CD14-positive monocyte (primary cell): Measurements from ENCODE around the gene EHD3. TPM values are rescaled to one million over a fixed set of nuclear protein-coding genes. Genes with fewer than 3 reads are reported as not detected.

Experiments
- DNase-seq, 3 donors: peaks; one replicate each; pipeline ENCODE4 v3.0.0-alpha.2; 2011 to 2022
- H2AFZ ChIP-seq: 2 replicates; pipeline ENCODE4 v1.6.0; 2012; ENCODE audit warnings: mild to moderate bottlenecking, low read depth, low read length, inconsistent platforms; ENCODE audit not compliant: insufficient read depth, poor library complexity, severe bottlenecking
- H3K27ac ChIP-seq, 2 donors: 1 replicate in 1 of 2; 2 replicates in 1 of 2; pipeline ENCODE4 v1.5.1; 2012 to 2013; ENCODE audit warnings: low read length in 2 of 2, control low read depth in 1 of 2, inconsistent platforms in 1 of 2, low read depth in 1 of 2, mild to moderate bottlenecking in 1 of 2
- H3K27me3 ChIP-seq, 2 donors: one replicate each; pipeline versions ENCODE4 v1.6.0 to v1.6.1; 2011 to 2013; ENCODE audit warnings: low read length in 2 of 2; ENCODE audit not compliant: control insufficient read depth in 2 of 2, insufficient read depth in 2 of 2
- H3K36me3 ChIP-seq, 2 donors: replicated peaks in 1 of 2; 1 replicate in 1 of 2; 2 replicates in 1 of 2; pipeline versions ENCODE4 v1.5.1 to v1.6.1; 2012 to 2013; ENCODE audit warnings: low read length in 2 of 2, control low read depth in 1 of 2, inconsistent platforms in 1 of 2, mild to moderate bottlenecking in 1 of 2; ENCODE audit not compliant: insufficient read depth in 2 of 2, control insufficient read depth in 1 of 2
- H3K4me1 ChIP-seq, 2 donors: 1 replicate in 1 of 2; 2 replicates in 1 of 2; pipeline versions ENCODE4 v1.5.1 to v1.6.1; 2012 to 2013; ENCODE audit warnings: low read length in 2 of 2, control low read depth in 1 of 2, inconsistent platforms in 1 of 2, mild to moderate bottlenecking in 1 of 2, moderate library complexity in 1 of 2; ENCODE audit not compliant: insufficient read depth in 2 of 2, control insufficient read depth in 1 of 2
- H3K4me2 ChIP-seq: replicated peaks from 2 replicates; pipeline ENCODE3; 2012; ENCODE audit warnings: low read length, moderate library complexity, mild to moderate bottlenecking; ENCODE audit not compliant: poor library complexity, severe bottlenecking; ENCODE audit errors: extremely low read depth
- H3K4me3 ChIP-seq, 3 experiments: fragments of 200-600 bp in 1 of 3; sonication (generic) in 1 of 3; replicated peaks in 1 of 3; 1 replicate in 2 of 3; 2 replicates in 1 of 3; pipeline ENCODE4 v1.5.1; 2011 to 2013; ENCODE audit warnings: low read length in 3 of 3, mild to moderate bottlenecking in 3 of 3, control low read depth in 2 of 3, low read depth in 2 of 3, inconsistent platforms in 1 of 3, moderate library complexity in 1 of 3
- H3K79me2 ChIP-seq: 2 replicates; pipeline ENCODE4 v1.6.0; 2012; ENCODE audit warnings: mild to moderate bottlenecking, control low read depth, inconsistent platforms, low read length, moderate library complexity; ENCODE audit not compliant: insufficient read depth
- H3K9ac ChIP-seq: 2 replicates; pipeline ENCODE4 v1.6.0; 2017; ENCODE audit warnings: low read length, mild to moderate bottlenecking; ENCODE audit not compliant: insufficient read depth, poor library complexity, severe bottlenecking
- H3K9me3 ChIP-seq, 2 donors: replicated peaks in 1 of 2; 1 replicate in 1 of 2; 2 replicates in 1 of 2; pipeline versions ENCODE4 v1.5.1 to v1.6.1; 2012 to 2013; ENCODE audit warnings: low read length in 2 of 2, control low read depth in 1 of 2; ENCODE audit not compliant: control insufficient read depth in 1 of 2, insufficient read depth in 1 of 2
- H4K20me1 ChIP-seq: 2 replicates; pipeline ENCODE4 v1.6.0; 2012; ENCODE audit warnings: mild to moderate bottlenecking, low read length, control low read depth, moderate library complexity; ENCODE audit not compliant: insufficient read depth
- H3K27ac Mint-ChIP-seq, 7 donors: one replicate each; pipeline ENCODE4 v1.8.0; 2020; ENCODE audit warnings: mild to moderate bottlenecking in 7 of 7, mixed read lengths in 7 of 7, moderate library complexity in 6 of 7, inconsistent platforms in 2 of 7
- H3K27me3 Mint-ChIP-seq, 3 donors: one replicate each; pipeline ENCODE4 v1.8.0; 2021 to 2022; ENCODE audit warnings: low read depth in 3 of 3, mild to moderate bottlenecking in 3 of 3, mixed read lengths in 3 of 3, moderate library complexity in 3 of 3, inconsistent platforms in 1 of 3
- H3K36me3 Mint-ChIP-seq, 2 donors: one replicate each; pipeline ENCODE4 v1.8.0; 2020; ENCODE audit warnings: mixed read lengths in 2 of 2, inconsistent platforms in 1 of 2, mild to moderate bottlenecking in 1 of 2
- H3K4me1 Mint-ChIP-seq: one replicate; pipeline ENCODE4 v1.8.0; 2020; ENCODE audit warnings: mild to moderate bottlenecking, mixed read lengths
- H3K4me3 Mint-ChIP-seq, 2 donors: one replicate each; pipeline ENCODE4 v1.8.0; 2020; ENCODE audit warnings: mild to moderate bottlenecking in 2 of 2, mixed read lengths in 2 of 2, moderate library complexity in 1 of 2
- H3K9me3 Mint-ChIP-seq, 7 donors: one replicate each; pipeline ENCODE4 v1.8.0; 2020 to 2022; ENCODE audit warnings: mixed read lengths in 7 of 7, mild to moderate bottlenecking in 6 of 7, moderate library complexity in 6 of 7, inconsistent platforms in 2 of 7
- CTCF ChIP-seq: fragments of 200-600 bp; IDR thresholded peaks from one replicate; pipeline ENCODE4 v1.8.0; 2022; ENCODE audit warnings: antibody characterized with exemption, mild to moderate bottlenecking
- WGBS: methylation state at CpG from one replicate; pipeline ENCODE4 v1.1.5; 2013; ENCODE audit warnings: missing lambda C conversion rate; ENCODE audit not compliant: insufficient coverage; 5-methylcytosine and 5-hydroxymethylcytosine counted together
- intact Hi-C, 2 donors: fragments of 100-400 bp; cut with micrococcal nuclease; formaldehyde crosslinking; loops; one replicate each; pipeline versions ENCODE4 v1.15.0 to v1.15.1; 2023
- polyA plus RNA-seq, 3 donors: library from polyadenylated mRNA; depleted of rRNA in 1 of 3; unstranded in 2 of 3; stranded (reverse) in 1 of 3; fragments of 300-500 nt in 2 of 3; fragments of >200 nt in 1 of 3; fragmentation: Illumina TruSeq in 2 of 3; gene quantifications; 1 replicate in 2 of 3; 2 replicates in 1 of 3; pipeline ENCODE4 v1.2.3, GENCODE V29; 2012 to 2021

Gene EHD3
- polyA plus RNA-seq, 3 donors = 1.1 to 1.5 (median 1.4) TPM

DNA sequence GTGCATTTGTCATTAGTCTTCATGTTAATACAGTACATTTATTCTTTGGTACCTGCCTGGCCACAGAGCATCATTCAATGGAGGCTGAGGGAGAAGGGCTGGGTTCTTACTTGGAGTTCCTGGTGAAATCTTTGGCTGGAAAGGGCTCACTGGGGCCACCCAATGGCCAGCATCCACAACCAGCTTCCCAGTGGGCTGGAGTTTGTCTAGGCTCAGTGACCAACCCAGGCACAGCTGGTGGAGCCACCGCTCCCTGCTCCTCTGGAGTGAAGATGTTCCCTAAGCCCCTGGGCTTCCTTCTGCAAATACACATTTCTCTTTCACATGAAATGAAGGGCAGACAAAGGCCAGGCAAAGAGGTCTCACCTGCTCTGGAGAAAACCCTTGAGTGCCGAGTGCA, 34.4 kb downstream of the EHD3 start:
- H3K9me3 ChIP-seq = no peaks in the 10 kb centered on the region
- no peaks in the 10 kb centered on the region for H3K36me3 Mint-ChIP-seq
- TF ChIP-seq CTCF = no peak
- H3K27me3 Mint-ChIP-seq = peaks cover 0 to 2% (median 1%) of the 10 kb centered on the region in 3 donors
- H3K4me3 ChIP-seq = no peak overlapping the region
- H3K4me3 Mint-ChIP-seq = no peak overlapping the region
- no peaks in the 10 kb centered on the region for H3K36me3 ChIP-seq
- no peak overlapping the region for H3K4me2 ChIP-seq
- no peak overlapping the region for H3K9ac ChIP-seq
- no peak for DNase-seq
- H3K4me1 Mint-ChIP-seq = no peaks in the 10 kb centered on the region
- no peaks in the 10 kb centered on the region for H3K9me3 Mint-ChIP-seq
- WGBS = no CpG with 5 or more reads among the region's 2 CpGs
- H4K20me1 ChIP-seq = no peaks in the 10 kb centered on the region
- H3K27me3 ChIP-seq = no peaks in the 10 kb centered on the region
- intact Hi-C loops = no loop called here
- H3K4me1 ChIP-seq = no peaks in the 10 kb centered on the region
- no peak overlapping the region for H2AFZ ChIP-seq
- H3K27ac ChIP-seq = no peak overlapping the region
- no peak overlapping the region for H3K27ac Mint-ChIP-seq
- H3K79me2 ChIP-seq = no peaks in the 10 kb centered on the region

DNA sequence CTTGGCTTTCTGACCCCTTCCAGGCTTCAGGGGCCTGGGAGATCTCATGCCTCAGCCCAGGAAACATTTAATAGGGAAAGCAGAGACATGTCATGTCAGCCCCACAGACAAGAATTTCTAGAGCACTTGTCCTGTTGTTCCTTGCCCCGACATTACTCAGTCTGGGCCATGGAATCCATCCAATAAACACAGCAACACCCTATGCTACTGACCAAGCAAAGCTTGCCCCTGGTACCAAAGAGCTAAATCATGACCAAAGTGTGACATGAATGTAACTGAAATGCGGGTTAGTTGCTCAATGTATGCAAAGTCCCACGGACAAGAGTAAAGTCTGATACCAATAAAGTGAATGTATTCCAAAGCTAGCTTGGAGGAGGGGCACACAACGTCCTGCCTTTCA, 35.1 kb downstream of the EHD3 start:
- Histone ChIP-seq H3K27me3 (no peaks in the 10 kb centered on the region), H3K9ac (no peak overlapping the region), H3K4me3 (no peak overlapping the region), H3K27ac (no peak overlapping the region), H4K20me1 (no peaks in the 10 kb centered on the region), H3K9me3 (no peaks in the 10 kb centered on the region), H3K4me1 (no peaks in the 10 kb centered on the region), H2AFZ (no peak overlapping the region), H3K36me3 (no peaks in the 10 kb centered on the region), H3K4me2 (no peak overlapping the region), H3K79me2 (no peaks in the 10 kb centered on the region)
- no peaks in the 10 kb centered on the region for H3K9me3 Mint-ChIP-seq
- DNase-seq = no peak
- no peak overlapping the region for H3K4me3 Mint-ChIP-seq
- intact Hi-C loops = no loop called here
- peaks cover 0 to 2% (median 1%) of the 10 kb centered on the region in 3 donors for H3K27me3 Mint-ChIP-seq
- TF ChIP-seq CTCF = no peak
- no peaks in the 10 kb centered on the region for H3K4me1 Mint-ChIP-seq
- WGBS = 89% methylated on average over 4 of the region's 4 CpGs
- H3K36me3 Mint-ChIP-seq = no peaks in the 10 kb centered on the region
- H3K27ac Mint-ChIP-seq = peak overlapping the region in 1 of 7 donors; percentile 48
